Hematopoietic multipotent progenitor cell treated with erythropoietin and hydrocortisone succinate and interleukin-3 and kit ligand, for 6 days (in vitro differentiated cells): ENCODE results near the gene SPON2.
A peak's percentile ranks its signal among the peaks of the same experiment; 100 is the strongest.

ENCODE experiments used
- DNase-seq: peaks from one replicate; pipeline ENCODE4 v3.0.0-alpha.2; 2015

The SPON2 gene

DNA sequence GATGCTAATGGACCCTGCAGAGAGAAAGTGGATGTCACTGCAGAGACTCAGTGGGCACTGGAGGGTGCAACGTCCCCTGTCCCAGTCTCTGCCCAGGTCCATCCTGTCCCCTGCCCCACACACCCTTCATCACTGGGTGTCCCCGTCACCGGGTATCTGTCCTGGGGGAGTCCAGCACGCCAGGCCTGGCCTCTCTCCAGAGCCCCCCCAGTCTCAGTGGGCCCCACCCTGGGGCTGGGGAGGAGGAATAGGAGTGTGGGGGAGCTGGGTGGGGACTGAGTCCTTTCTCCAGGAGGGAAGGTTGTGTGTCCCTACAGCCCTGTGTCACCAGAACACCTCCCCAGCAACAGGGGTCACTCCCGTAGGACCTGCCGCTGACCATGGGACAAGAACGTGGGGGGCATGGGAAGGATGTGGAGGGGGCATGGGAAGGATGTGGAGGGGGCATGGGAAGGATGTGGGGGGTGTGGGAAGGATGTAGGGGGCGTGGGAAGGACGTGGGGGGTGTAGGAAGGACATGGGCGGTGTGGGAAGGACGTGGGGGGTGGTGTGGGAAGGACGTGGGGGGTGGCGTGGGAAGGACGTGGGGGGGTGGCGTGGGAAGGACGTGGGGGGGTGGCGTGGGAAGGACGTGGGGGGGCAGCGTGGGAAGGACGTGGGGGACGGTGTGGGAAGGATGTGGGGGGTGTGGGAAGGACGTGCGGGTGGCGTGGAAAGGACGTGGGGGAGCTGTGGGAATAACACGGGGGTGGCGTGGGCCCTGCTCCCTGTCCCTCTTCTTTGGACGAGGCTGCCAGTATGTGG lies 21.0 kb upstream of the SPON2 start:
- DNase-seq, result no peak

DNA sequence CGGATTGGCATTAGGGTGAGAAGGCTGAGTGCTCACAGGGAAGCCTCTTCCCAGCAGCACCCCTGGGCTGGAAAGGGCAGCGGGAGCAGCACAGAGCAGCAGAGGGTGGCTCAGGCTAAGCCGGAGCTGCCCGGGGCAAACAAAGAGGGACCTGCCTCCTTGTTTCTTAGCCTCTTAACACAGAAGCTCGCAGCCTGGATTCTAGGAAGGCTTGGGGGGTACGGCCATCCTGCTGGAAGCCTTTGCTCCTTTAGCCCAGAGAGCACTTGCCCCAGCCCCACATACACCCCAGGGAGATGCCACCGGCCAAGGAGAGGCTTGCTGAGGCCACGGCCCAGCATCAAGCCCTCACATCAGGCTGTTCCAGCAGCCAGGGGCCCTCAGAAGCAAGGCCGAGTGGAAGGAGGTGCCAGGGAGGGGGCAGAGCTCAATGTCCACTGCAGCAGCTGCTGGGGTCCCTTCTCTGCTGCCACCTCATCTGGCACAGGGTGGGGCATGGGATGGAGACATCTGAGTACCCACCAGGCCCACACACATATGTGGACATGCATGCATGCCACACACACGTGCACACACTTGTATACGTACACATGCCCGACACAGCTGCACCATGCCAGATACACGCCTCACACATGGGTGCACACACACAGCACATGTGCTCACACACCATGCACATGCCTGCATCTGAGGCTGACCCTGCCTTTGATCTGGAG lies 20.3 kb upstream of the SPON2 start:
- DNase-seq, result no peak

DNA sequence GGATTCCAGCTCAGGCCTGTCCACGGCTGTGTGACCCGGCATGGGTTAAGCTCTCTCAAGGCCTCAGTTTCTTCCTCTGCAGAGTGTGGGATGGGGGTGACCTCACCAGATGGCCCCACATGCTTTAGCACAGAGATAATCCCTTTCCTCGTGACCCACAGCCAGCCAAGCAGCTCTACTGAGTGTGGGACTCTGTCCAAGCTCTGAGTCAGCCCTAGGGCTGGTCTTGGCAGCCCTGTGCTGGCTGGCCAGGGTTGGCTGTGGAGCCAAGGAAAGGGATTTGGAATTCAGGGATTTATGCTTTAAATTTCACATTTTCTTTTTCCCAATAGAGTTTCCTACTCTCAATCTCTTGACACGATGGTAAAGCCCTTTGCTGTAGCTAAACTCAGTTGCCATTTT lies 19.7 kb upstream of the SPON2 start:
- peak; percentile 73 for DNase-seq

DNA sequence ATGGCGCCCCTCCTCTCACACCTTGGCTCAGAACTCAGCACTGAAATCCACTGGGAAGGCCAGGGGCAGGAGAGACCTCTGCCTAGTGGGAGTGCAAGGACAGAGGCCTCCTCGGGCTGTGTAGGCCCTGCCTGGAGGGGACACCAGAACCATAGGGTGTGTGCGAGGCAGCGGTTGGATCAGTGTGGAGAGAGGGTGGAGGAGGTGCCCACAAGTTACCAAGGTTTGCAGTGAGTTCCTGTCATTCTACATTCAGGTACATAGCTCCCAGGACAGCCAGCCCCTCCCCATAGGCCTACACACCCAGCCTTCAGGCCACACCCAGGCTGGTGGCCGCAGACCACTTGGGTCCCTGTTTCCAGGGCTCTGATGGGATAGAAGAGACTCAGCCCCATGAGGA lies 19.2 kb upstream of the SPON2 start:
- no peak for DNase-seq

DNA sequence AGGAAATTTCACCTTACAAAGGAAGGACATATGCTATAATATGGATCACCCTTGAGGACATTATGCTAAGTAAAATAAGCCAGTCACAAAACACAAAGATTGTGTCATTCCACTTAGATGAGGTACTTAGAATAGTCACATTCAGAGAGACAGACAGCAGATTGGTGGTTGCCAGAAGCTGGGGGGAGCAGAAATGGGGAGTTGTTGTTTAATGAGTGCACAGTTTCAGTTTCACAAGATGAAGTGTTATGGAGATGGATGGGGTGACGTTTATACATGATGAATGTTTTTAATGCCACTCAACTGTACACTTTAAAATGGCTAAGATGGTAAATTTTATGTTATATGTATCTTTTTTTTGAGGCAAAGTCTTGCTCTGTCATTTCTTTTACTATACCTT lies 14.8 kb upstream of the SPON2 start:
- DNase-seq, result no peak

DNA sequence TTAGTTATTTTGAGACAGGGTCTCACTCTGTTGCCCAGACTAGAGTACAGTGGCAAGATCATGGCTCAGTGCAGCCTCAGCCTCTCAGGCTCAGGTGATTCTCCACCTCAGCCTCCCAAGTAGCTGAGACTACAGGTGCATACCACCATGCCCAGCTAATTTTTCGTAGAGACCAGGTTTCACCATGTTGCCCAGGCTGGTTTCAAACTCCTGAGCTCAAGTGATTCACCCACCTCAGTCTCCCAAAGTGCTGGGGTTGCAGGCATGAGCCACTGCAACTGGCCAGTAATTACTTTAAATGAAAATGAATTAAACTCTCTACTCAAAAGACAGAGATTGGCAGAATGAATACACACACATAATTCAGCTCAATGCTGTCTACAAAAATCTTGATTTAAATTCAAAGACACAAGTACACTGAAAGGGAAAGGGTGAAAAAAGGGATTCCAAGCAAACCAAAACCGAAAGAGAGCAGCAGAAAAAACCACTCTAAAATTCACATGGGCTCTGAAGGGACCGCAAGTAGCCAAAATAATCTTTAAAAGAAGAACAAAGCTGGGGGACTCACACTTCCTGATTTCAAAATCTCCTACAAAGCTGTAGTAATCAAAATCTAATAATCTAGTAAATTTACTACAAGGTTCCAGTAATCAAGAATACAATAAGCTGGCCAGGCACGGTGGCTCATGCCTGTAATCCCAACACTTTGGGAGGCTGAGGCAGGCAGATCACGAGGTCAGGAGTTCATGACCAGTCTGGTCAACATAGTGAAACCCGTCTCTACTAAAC lies 11.8 kb upstream of the SPON2 start:
- DNase-seq, result peak; percentile 55

DNA sequence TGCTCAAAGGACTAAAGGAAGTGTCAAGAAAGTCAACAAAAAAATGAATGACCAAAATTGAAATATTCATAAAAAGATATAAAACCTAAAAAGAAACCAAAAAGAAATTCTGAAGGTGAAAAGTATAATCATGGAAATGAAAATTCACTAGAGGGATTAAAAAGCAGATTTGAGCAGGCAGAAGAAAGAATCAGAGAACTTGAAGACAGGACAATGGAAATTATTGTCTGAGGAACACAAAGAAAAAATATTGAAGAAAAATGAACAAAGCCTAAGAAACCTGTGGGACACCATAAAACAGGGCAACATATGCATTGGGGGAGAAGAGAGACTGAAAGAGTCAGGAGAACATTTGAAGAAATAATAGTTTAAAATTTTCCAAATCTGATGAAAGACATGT lies 9.9 kb upstream of the SPON2 start:
- DNase-seq, result no peak

DNA sequence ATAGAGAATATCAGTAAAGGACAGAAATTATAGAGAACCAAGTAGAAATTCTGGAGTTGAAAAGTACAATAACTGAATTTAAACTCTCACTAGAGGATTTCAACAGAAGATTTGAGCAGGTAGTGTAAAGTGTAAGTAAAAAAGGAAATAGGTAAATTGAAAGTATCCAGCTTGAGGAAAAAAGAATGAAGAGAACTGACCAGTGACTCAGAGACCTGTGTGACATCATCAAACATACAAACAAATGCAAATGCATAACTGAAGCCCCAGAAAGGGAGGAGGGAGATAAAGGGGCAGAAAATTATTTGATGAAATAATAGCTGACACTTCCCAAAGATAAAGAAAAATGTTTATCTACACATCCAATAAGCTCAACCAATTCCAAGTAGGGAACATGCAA lies 8.3 kb upstream of the SPON2 start:
- DNase-seq, result no peak

DNA sequence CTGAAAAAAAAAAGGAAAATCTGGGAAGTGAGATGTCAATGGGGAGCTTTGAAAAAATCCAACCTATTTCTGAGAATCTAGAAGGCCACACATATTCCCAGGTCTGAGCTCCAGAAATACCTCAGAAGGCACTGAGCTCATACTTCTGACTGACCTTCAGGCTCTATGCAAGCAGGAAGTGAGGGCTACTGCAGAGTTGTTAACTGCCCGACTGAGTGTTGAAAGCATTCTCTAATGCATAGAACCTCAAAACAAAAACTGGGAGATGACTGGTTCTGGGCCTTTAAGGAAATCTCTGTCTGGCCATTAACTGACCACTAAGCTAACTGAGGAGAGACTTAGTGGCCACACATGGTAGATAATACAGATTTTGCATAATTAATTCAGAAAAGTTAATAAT lies 7.6 kb upstream of the SPON2 start:
- DNase-seq, result no peak

DNA sequence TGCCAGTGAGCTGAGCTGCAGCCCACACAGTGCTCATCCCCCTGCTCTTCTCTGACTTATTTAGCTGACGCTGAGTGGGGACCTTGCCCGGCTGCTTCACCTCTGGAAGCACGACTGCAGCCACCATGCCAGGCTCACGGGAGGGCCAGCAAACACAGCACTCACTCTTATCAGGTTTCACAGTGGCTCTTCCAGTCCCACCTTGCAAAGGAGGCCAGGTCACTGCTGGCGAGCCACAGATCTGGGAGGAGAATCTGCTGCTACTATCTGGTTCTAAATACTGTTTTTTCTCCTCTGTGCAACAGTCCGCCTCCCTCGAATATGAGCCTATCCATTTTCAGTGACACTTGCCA lies 6.7 kb upstream of the SPON2 start:
- DNase-seq, result peak; percentile 35

DNA sequence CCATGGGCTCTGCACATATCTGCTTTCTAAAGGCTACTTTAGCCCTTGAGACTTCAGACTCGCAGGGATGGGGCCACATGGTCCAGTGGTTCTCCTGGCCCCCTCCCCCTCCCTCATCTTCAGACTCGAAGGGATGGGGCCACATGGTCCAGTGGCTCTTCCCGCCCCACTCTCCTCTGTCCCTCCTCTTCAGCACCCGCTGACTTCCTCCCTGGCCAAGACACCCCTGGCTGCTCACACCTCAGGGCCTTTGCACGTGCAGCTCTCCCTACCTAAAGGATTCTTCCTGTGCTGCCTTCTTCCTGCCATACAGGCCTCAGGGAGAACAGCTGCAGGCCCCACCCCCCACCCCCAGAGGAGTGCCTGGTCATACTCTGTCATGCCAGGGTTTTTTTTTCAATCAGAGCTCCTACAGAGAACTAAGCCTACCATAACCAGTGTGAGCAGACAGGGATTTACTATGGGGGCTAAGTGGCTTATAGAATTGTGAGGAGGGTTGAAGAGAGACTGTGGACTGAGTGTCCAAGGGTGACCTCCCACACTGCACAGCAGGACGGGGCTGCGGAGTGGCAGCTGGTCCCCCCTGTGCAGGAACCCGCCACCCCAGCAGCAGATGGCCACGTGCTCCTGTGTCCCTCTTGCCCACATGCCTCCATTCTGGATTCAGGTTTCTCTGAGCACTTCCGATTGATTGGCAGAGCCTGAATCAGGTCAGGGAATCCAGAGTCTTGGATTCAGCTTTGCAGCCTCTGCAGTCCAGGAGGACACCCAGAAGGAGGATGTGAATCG lies 6.1 kb upstream of the SPON2 start:
- DNase-seq, result no peak

DNA sequence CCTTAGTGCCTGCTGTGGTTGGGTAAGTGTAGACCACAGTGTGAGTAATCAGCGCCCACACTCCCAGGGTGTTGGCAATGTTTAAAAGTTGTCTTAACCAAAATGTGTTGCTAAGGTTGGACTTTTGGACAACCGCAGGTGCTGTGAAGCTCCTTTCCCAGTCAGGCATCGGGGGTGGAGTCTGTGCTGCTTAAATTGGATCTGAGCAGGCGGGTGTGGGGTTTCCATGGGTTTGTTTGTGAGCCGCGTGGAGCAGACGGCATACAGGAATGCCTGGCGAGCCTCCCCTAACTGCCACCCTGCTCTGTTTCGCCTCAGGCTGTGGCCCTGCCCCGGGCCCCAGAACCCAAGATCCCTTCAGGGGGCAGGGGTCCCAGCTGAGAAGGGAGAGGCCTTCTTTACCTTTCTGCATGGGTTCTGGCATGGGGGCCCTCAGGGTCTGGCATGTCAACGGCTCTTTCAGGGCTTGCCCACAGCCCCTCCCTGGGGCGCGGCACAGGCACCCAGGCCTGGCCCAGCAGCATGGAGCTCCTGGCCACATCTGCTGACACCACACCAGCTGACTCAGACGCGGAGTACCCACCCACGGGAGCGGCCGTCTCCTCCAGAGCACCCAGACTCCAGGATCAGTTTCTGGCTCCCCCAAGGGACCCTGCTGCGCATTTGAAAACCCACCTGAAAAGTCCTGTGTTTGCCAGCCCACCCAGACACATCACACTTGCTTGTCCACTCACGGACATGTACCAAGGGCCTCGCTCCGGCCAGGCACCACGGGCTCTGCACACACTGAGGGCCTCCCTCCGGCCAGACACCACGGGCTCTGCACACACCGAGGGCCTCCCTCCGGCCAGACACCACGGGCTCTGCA lies 5.1 kb upstream of the SPON2 start:
- peak; percentile 68 for DNase-seq

DNA sequence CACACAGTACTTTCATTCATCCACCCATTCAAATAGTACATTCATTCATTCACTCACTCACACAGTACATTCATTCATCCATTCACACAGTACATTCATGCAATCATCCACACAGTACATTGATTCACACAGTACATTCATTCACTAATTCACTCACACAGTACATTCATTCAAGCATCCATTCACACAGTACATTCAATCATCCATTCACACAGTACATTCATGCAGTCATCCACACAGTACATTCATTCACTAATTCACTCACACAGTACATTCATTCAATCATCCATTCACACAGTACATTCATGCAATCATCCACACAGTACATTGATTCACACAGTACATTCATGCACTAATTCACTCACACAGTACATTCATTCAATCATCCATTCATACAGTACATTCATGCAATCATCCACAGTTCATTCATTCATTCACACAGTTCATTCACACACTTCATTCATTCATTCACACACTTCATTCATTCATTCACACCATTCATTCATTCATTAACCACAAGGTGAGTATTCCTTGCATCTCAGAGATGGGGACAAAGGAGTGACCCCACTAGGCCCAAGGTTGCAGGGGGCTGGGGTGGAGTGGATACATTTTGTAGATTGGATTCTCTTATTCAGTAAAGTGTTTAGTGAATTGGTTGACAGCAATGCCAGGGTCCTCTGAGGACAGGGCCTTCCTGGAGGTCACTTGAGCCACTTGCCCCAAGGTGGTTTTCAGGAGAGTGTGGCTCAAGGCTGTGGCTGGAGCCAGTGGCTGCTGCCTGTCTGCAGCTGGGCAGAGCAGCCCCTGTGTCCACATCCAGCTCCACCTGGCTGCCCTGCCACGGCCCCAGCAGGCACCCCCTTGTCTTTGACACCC lies 4.3 kb upstream of the SPON2 start:
- no peak for DNase-seq

DNA sequence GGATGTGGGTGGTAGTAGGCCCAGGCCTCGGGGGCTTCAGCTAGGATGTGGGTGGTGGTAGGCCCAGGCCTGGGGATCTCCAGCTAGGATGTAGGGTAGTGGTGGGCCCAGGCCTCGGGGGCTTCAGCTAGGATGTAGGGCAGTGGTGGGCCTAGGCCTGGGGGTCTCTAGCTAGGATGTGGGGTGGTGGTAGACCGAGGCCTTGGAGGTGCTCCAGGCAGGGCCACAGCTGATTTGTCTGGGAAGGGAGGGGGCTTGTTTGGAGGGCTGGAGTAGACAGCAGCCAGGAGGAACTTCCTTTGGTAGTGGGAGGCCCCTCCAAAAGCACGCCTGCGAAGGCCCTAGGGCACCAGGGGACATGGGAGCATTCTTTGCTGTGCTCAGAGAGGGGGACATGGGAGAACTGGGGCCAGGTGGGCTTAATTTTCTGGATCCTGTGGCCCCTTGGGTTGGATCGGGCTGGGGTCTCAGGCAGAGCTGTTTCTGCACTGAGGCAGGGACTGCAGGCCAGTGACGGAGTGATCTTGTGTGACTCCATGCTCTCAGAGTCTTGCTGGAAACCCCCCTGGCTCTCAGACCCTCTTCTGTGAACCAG lies 3.3 kb upstream of the SPON2 start:
- no peak for DNase-seq

DNA sequence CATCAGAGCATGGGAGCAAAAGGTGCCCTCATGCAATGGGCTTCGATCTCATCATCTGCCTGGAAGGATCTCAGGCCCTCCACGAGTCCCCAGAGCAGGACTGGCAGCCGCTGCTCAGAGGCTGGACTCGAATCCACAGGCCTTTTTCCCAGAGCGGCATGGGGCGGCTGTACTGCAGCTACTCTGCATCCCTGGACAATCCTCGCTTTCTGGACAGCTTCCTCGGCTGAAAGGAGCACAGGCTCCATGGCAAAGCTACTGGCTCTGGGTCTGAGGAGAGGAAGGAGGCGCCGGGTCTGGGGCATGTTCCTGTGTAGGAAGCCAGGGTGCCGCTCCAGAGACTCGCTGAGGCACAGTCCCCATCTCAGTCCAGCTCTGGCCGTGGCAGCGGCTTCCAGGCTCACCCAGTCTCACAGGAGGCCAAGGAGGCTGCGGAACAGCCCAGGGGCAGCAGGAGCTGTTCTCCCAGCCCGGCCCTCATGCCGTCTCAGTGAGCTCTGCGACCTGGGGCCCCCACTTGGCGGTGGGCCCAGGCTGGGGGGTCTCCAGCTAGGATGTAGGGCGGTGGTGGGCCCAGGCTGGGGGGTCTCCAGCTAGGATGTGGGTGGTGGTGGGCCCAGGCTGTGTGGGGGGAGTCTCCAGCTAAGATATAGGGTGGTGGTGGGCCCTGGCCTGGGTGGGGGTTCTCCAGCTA lies 2.7 kb upstream of the SPON2 start:
- no peak for DNase-seq

DNA sequence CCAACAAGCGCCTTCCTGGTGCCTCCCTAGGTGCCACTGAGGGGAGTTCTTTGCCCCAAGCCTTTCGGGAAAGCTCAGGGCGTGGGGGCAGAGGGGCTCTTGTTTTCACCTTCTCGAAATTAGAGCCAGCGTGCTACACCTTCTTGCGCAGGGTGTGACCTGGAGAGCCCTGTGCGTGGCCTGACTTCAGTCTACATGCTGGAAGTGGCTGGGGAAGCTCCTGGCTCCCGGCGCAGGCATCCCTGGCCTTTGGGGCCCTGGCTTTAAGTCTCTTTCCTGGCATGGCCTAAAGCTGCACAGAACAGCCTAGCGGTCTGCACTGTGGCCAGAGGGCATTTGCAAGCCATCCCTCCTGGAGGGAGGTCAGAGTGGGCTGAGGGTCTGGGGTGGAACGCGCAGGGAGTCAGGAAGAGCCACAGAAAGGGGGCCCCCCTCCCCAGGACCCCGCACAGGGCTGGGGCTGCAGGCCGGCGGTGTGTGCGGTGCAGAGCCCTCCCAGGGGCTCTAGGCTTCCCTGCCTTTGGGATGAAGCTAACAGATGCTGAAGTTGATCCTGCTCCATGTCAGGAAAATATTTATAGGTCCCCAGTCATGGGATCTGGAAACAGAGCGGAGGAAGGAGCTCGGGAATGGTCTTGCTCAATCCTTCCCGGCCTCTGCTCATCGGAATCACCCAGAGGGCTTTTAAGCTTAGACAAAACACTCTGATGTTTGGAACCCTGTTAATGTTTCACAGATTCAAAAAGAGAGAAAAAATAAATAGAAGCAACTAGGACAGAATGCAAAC lies 781 bp upstream of the SPON2 start:
- no peak for DNase-seq

DNA sequence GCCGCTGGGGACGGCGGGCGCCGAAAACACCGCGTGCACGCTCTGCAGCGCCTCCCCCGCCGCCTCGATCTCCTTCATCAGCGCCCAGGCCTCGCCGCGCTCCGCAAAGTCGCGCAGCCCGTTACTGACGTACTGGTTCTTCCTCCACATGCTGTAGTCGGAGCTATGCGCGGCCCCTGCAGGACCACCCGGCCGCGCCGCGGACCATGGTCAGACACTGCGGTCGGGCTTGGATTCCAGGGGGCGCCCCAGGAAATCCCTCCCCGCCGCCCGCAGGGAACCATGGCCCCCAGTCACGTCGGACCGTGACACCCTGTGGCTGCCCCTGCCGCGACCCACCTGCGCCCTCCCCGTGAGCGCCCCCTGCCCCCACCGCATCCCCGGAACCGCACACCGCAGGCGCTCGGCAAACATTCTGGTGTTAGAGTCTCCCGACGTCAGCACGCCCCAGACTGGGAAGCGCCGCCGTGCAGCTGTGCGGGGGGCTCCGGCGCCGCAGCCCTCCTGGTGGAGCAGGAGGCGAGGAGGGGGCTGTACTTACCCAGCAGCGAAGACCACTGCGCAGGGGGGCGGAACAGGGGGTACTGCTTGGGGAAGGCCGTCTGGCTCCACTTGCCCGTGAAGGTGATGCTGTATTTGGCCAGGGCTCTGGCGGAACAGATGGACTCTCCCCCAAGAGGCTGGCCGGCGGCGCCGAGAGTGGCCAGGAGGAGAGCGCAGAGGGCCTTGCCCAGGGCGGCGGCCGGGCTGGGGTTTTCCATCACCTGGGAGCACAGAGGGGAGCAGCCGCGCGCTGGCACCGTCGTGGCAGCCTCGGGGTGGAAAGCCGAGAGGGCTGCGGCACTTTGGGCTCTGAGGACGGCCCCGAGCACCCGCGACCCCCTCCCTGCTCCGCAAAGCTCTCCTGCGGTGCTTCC lies 814 bp downstream of the SPON2 start:
- peak; percentile 65 for DNase-seq

DNA sequence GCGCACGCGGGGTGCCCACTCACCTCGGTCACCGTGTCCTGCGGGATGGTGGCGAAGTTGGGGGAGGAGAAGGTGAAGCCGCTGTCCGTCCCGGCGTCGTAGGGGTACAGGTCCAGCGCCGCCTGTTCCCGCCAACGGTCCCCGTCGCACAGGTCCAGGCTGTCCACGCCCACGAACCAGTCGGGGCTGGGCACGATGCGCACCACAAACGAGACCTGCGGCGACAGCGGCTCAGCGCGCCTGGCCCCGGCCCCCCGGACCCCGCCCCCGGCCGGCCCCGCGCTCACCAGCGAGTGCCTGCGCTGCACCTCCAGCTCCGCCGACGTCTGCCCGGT lies 1.4 kb downstream of the SPON2 start:
- no peak for DNase-seq
